Left ventricle myocardium inferior (tissue), 1 donor: ENCODE data around the gene TBC1D3B. TPM values are rescaled to one million over a fixed set of nuclear protein-coding genes. Genes with fewer than 3 reads are reported as not detected.
A peak's percentile ranks its signal among the peaks of the same experiment; 100 is the strongest.
"Not testable (repeated sequence)": the region's sequence is repeated elsewhere in the genome, so short reads cannot be mapped to it uniquely, and the experiment has no call there.

ENCODE experiments used
- DNase-seq: peaks from one replicate; pipeline ENCODE4 v3.0.0-alpha.2; 2020
- H3K27ac ChIP-seq: fragments of 200-600 bp; replicated peaks from 2 replicates; pipeline ENCODE4 v1.8.0; 2021
- H3K27me3 ChIP-seq: fragments of 200-600 bp; 2 replicates; pipeline ENCODE4 v1.8.0; 2021; ENCODE audit warnings: low read depth
- H3K36me3 ChIP-seq: fragments of 200-600 bp; 2 replicates; pipeline ENCODE4 v1.8.0; 2021
- H3K4me1 ChIP-seq: fragments of 200-600 bp; 2 replicates; pipeline ENCODE4 v1.8.0; 2021
- H3K4me3 ChIP-seq: fragments of 200-600 bp; 2 replicates; pipeline ENCODE4 v1.8.0; 2021; ENCODE audit warnings: mild to moderate bottlenecking, moderate library complexity
- H3K9me3 ChIP-seq: fragments of 200-600 bp; replicated peaks from 2 replicates; pipeline ENCODE4 v1.8.0; 2021
- CTCF ChIP-seq: fragments of 200-600 bp; IDR thresholded peaks from 2 replicates; pipeline ENCODE4 v1.8.0; 2021; ENCODE audit warnings: antibody characterized with exemption, mild to moderate bottlenecking, borderline replicate concordance
- intact Hi-C: fragments of 100-400 bp; cut with micrococcal nuclease; formaldehyde crosslinking; loops from one replicate; pipeline ENCODE4 v1.11.0; 2022
- total RNA-seq: library from RNA; stranded (reverse); fragmentation: NEBNext Ultra II Directional; extraction: Animal tissue kit (Norgen Biotek cat#: 25700); gene quantifications from one replicate; pipeline ENCODE4 v1.2.1, GENCODE V29; 2021
- donor health status: DM: no; HTN: yes; CAD: no; lungs with severe emphysema.

TBC1D3B gene
- total RNA-seq, 1 donor from 2014 or later: 3.4 TPM

GRCh38 chr17:36188891-36189306, 12.5 kb upstream of the TBC1D3B start:
- Histone ChIP-seq H3K9me3 (no peaks in the 10 kb centered on the region), H3K27me3 (peaks cover 4% of the 10 kb centered on the region), H3K4me1 (no peaks in the 10 kb centered on the region), H3K27ac (peak overlapping the region; percentile 27), H3K36me3 (no peaks in the 10 kb centered on the region), H3K4me3 (no peak overlapping the region)
- DNase-seq: no peak
- intact Hi-C loops: no loop called here
- no peak for TF ChIP-seq CTCF

- Histone ChIP-seq H3K27me3 (peaks cover 11% of the 10 kb centered on the region), H3K27ac (peak overlapping the region; percentile 27)
- H3K4me3 ChIP-seq, H3K36me3 ChIP-seq, intact Hi-C loops, H3K4me1 ChIP-seq, DNase-seq, H3K9me3 ChIP-seq: not testable (repeated sequence)
These were observed 11.7 kb upstream of the TBC1D3B start for GRCh38 chr17:36187943-36188665.

GRCh38 chr17:36186810-36187763, 10.7 kb upstream of the TBC1D3B start:
- H3K9me3 ChIP-seq, H3K27ac ChIP-seq, H3K36me3 ChIP-seq, H3K4me3 ChIP-seq, DNase-seq, intact Hi-C loops: not testable (repeated sequence)
- Histone ChIP-seq H3K27me3 (peaks cover 21% of the 10 kb centered on the region), H3K4me1 (peaks cover 12% of the 10 kb centered on the region)

- H3K27me3 ChIP-seq: peaks cover 22% of the 10 kb centered on the region
- H3K36me3 ChIP-seq: no peaks in the 10 kb centered on the region
- H3K9me3 ChIP-seq: no peaks in the 10 kb centered on the region
- no peak overlapping the region for H3K4me3 ChIP-seq
- no peak overlapping the region for H3K27ac ChIP-seq
- no peak for TF ChIP-seq CTCF
- H3K4me1 ChIP-seq: peaks cover 12% of the 10 kb centered on the region
- DNase-seq: no peak
- intact Hi-C loops: no loop called here
These were observed 9.0 kb upstream of the TBC1D3B start for GRCh38 chr17:36185416-36185815.

- no peak for TF ChIP-seq CTCF
- Histone ChIP-seq H3K27me3 (peaks cover 22% of the 10 kb centered on the region), H3K36me3 (no peaks in the 10 kb centered on the region), H3K4me3 (peak overlapping the region; percentile 77), H3K27ac (no peak overlapping the region), H3K4me1 (peaks cover 12% of the 10 kb centered on the region), H3K9me3 (no peaks in the 10 kb centered on the region)
- DNase-seq: no peak
- intact Hi-C loops: no loop called here
These were observed 7.8 kb upstream of the TBC1D3B start for GRCh38 chr17:36184023-36184765.
